Bronchial epithelial cell (primary cell): ENCODE measurements around the gene HOXB5. TPM values are rescaled to one million over a fixed set of nuclear protein-coding genes. Genes with fewer than 3 reads are reported as not detected.

ENCODE experiments used
- DNase-seq: peaks from one replicate; pipeline ENCODE4 v3.0.0-alpha.2; 2010; ENCODE audit warnings: low read depth
- FAIRE-seq: peaks from 2 replicates; lab custom pipeline; 2011; peaks lifted over from hg19 to GRCh38; lab: Jason Lieb, UNC
- H3K27me3 ChIP-seq: 2 replicates; pipeline ENCODE4 v1.5.1; 2011; ENCODE audit warnings: low read length; ENCODE audit not compliant: control insufficient read depth, insufficient read depth
- H3K36me3 ChIP-seq: 2 replicates; pipeline ENCODE4 v1.5.1; 2011; ENCODE audit warnings: low read length; ENCODE audit not compliant: control insufficient read depth, insufficient read depth
- H3K4me3 ChIP-seq: 2 replicates; pipeline ENCODE4 v1.5.1; 2011; ENCODE audit warnings: mild to moderate bottlenecking, low read depth, low read length, control low read depth
- total RNA-seq: library from RNA; depleted of rRNA; stranded (reverse); fragments of >200 nt; gene quantifications from 2 replicates; pipeline ENCODE4 v1.2.1, GENCODE V29; 2014
- TF ChIP-seq, protein P1 (sequence below): IDR thresholded peaks from 2 replicates; pipeline ENCODE4 v1.5.1; 2011; ENCODE audit warnings: mild to moderate bottlenecking, moderate library complexity, low read length, control low read depth, inconsistent platforms; ENCODE audit not compliant: insufficient read depth, severe bottlenecking

Gene HOXB5
- total RNA-seq, 1 donor from 2014 or later: not detected

DNA sequence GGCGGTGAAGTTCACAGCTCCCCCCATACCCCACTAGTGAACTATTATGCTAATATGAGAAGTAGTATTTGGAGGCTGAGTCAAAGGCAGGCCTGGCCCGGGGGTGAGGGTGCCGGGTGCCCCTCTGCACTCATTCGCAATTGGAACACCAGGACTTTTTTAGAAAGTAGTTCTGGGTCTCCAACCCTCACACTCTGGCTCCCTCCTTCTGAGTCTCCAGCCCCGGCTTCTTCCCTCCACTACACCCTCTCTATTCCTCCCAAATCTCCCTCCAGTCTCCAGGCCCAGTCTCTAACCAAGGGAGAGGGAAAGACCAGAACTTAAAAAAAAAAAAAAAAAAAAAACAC is 37.4 kb downstream of the HOXB5 start:
- FAIRE-seq: no peak
- peaks cover 79% of the 10 kb centered on the region for H3K27me3 ChIP-seq

DNA sequence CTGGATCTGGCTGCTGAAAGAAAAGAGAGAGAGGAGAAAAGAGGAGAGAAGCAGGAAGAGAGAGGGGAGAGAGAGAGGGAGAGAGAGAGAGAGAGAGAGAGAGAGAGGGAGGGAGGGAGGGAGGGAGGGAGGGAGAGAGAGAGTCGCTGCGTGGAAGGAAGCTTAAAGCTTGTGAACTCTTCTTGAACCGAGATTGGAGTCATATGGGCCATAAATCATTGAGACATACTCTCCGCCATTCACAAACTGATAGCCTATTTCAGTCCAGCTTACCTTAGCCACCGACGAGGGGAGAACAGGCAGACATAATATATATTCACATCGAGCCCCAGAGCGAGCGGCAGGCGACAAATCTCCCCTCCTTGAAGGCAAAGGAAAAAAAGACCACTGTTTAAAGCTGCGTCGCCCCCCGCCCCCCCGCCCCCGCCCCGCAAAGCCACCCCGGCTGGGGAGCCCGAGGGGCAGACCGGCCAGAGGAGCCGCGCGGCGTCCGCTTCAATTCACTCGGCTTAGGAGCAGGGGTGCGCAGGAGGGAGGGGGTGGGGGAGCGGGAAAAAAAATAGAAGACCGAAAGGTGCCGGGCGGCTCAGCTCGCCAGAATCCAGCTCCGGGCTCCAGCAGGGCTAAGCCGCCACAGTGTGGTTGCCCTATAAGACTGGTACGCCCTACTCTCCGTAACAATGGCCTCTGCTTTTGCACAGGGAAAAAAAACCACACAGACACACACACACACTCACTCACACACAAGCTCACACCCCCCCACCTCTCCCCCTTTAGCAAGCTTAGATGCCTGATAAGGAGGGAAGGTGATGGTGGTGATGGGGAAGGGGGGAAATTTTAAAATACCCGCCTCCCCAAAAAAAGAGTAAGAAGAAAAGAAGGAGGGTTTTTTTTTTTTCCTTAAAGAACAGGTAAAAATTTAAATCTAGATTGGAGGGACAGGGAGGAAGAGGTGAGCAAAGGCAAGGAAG is 38.0 kb downstream of the HOXB5 start:
- TF ChIP-seq, protein P1, sequence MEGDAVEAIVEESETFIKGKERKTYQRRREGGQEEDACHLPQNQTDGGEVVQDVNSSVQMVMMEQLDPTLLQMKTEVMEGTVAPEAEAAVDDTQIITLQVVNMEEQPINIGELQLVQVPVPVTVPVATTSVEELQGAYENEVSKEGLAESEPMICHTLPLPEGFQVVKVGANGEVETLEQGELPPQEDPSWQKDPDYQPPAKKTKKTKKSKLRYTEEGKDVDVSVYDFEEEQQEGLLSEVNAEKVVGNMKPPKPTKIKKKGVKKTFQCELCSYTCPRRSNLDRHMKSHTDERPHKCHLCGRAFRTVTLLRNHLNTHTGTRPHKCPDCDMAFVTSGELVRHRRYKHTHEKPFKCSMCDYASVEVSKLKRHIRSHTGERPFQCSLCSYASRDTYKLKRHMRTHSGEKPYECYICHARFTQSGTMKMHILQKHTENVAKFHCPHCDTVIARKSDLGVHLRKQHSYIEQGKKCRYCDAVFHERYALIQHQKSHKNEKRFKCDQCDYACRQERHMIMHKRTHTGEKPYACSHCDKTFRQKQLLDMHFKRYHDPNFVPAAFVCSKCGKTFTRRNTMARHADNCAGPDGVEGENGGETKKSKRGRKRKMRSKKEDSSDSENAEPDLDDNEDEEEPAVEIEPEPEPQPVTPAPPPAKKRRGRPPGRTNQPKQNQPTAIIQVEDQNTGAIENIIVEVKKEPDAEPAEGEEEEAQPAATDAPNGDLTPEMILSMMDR: no peak
- Histone ChIP-seq H3K27me3 (peaks cover 78% of the 10 kb centered on the region), H3K4me3 (no peak overlapping the region), H3K36me3 (no peaks in the 10 kb centered on the region)
- DNase-seq (no peak), FAIRE-seq (no peak)

More for the DNA sequence above, 37.4 kb downstream of the HOXB5 start:
- TF ChIP-seq, protein P1: no peak
- Histone ChIP-seq H3K36me3 (no peaks in the 10 kb centered on the region), H3K4me3 (no peak overlapping the region)
- DNase-seq: no peak

DNA sequence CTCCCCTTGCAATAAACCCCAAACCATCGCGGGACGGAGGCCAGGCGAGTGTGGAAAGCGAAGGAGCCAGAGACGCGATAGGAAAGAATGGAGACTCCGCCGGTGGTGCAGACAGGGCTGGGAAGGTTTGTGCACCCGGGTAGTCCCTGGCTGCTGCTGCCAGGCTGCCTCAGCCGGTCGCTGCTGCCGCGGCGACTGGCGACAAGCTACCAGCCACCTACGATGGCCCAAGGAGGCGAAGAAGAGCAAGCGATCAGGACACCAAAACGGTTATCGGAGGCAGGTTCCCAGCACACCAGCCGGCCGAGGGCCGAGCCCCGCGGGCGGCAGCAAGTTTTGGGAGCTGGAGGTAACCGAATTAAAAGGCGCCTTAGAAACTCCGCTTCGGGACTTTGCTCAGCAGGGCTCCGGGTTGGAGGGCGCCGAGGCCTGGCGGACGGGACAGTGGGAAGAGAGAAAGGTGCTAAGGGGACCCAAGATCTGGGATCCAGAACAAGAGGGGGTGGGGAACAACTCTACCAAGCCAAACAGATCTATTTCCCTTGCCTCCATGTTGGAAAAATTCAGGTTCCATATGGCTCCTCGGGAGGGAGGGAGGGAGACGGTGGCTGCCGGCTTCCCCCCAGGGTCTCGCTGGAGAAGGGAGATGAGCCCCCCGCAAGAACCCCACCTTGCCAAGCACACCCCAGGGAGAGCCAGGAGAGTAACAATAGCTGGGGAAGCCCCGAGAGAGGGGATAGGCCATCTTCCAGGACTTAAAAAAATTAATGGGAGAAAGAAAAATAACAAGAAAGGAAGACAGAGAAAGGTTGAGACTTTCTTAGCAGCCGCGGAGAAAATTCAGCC is 38.9 kb downstream of the HOXB5 start:
- Histone ChIP-seq H3K4me3 (no peak overlapping the region), H3K36me3 (no peaks in the 10 kb centered on the region), H3K27me3 (peaks cover 78% of the 10 kb centered on the region)
- no peak for DNase-seq
- TF ChIP-seq, protein P1: no peak
- FAIRE-seq: no peak

DNA sequence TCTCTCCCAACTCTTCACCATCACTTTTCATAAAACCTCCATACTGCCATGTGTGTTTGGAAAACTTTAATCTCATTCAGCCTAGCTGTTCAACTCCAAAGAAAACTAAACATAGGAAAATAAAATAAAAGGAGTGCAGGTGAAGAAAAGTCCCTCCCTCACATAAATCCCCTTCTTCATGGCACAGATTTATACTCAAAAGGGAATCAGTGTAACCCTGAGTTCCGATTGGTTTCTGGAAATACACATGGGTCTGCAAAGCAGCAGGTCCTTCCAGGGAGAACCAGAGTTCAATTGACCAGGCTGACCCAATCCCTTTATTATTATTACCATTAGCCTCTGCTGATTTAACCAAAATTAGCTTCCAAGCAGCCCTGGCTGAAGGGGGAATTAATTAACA is 39.8 kb downstream of the HOXB5 start:
- TF ChIP-seq, protein P1: no peak
- no peak overlapping the region for H3K4me3 ChIP-seq
- peaks cover 72% of the 10 kb centered on the region for H3K27me3 ChIP-seq
- FAIRE-seq: no peak
- H3K36me3 ChIP-seq: no peaks in the 10 kb centered on the region
- no peak for DNase-seq

DNA sequence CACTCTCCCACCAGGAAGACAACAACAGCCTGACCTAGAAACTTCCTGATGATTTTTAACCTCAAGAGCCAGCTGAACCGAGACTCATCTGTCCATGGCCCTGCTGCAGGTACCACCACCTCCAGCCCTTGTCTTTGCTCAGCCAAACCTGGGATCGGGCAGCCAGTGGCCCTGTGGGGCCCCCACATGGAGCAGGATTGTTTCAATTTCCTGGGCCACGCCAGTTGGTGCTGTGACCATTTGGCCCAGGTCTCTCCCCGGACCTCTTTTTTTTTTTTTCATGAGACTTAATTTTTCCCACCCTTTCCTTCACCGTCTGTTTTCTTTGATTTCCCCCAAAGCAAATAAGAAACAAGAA is 40.4 kb downstream of the HOXB5 start:
- H3K27me3 ChIP-seq: peaks cover 71% of the 10 kb centered on the region
- no peak for DNase-seq
- TF ChIP-seq, protein P1: no peak
- H3K36me3 ChIP-seq: no peaks in the 10 kb centered on the region
- FAIRE-seq: no peak
- H3K4me3 ChIP-seq: no peak overlapping the region
